ENCODE results near the gene PGPEP1.

The PGPEP1 gene

GRCh38 chr19:18364826-18365528 lies 24.6 kb downstream of the PGPEP1 start:
- Histone ChIP-seq H3K9me3 (ENCODE audit: severe bottlenecking) (no peaks in the 10 kb centered on the region), H3K27ac (0 out of 2 replicates have a peak overlapping the region, but pooled peaks have one; percentile 7), H3K36me3 (peaks cover 14% of the 10 kb centered on the region), H3K4me3 (ENCODE audit: low read depth, low read length) (no peak overlapping the region), H3K27me3 (ENCODE audit: insufficient read depth, low read depth, severe bottlenecking) (no peaks in the 10 kb centered on the region)
- TF ChIP-seq CTCF (IDR thresholded peaks at IDR 0.05; ENCODE audit: low read depth, low read length): no peak
- no peak for DNase-seq

DNA sequence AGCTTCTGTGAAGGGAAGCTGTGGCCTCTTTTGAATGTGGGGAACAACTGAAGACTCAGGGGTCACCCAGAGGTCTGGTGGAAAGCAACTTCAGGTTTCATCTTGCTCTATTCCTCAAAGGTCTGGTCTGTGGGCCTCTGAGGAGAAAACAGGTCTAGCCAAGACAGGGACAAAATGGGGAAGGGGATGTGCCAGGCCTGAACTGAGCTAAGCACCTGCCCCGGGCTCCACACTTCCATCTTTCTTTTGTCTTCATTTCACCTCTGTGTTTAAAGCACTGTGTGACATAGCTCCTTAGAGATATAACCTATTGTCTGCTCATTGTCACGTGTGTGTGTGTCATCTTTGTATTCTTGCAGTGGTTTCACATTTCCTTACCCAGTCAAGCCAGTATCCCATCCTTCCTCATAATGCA lies 25.6 kb downstream of the PGPEP1 start:
- H3K36me3 ChIP-seq: peaks cover 14% of the 10 kb centered on the region
- TF ChIP-seq CTCF (IDR thresholded peaks at IDR 0.05; ENCODE audit: low read depth, low read length): no peak
- no peak overlapping the region for H3K4me3 ChIP-seq (ENCODE audit: low read depth, low read length)
- no peaks in the 10 kb centered on the region for H3K9me3 ChIP-seq (ENCODE audit: severe bottlenecking)
- no peak for DNase-seq
- H3K27ac ChIP-seq: no peak overlapping the region
- H3K27me3 ChIP-seq (ENCODE audit: insufficient read depth, low read depth, severe bottlenecking): no peaks in the 10 kb centered on the region

GRCh38 chr19:18368504-18369222 lies 28.3 kb downstream of the PGPEP1 start:
- no peak for DNase-seq
- no peaks in the 10 kb centered on the region for H3K9me3 ChIP-seq (ENCODE audit: severe bottlenecking)
- H3K27me3 ChIP-seq (ENCODE audit: insufficient read depth, low read depth, severe bottlenecking): no peaks in the 10 kb centered on the region
- TF ChIP-seq CTCF (IDR thresholded peaks at IDR 0.05; ENCODE audit: low read depth, low read length): no peak
- H3K36me3 ChIP-seq: peaks cover 5% of the 10 kb centered on the region; the same call in 1 of the 2 replicates
- no peak overlapping the region for H3K4me3 ChIP-seq (ENCODE audit: low read depth, low read length)
- peak overlapping the region; percentile 49 for H3K27ac ChIP-seq

- H3K36me3 ChIP-seq: no peaks in the 10 kb centered on the region
- H3K27ac ChIP-seq: peak overlapping the region; percentile 64
- TF ChIP-seq CTCF (IDR thresholded peaks at IDR 0.05; ENCODE audit: low read depth, low read length): no peak
- no peak overlapping the region for H3K4me3 ChIP-seq (ENCODE audit: low read depth, low read length)
- H3K9me3 ChIP-seq (ENCODE audit: severe bottlenecking): no peaks in the 10 kb centered on the region
- no peaks in the 10 kb centered on the region for H3K27me3 ChIP-seq (ENCODE audit: insufficient read depth, low read depth, severe bottlenecking)
- no peak for DNase-seq
Measured at GRCh38 chr19:18373407-18373891, 33.1 kb downstream of the PGPEP1 start.

GRCh38 chr19:18373892-18374629 lies 33.7 kb downstream of the PGPEP1 start:
- H3K9me3 ChIP-seq (ENCODE audit: severe bottlenecking): no peaks in the 10 kb centered on the region
- TF ChIP-seq CTCF (IDR thresholded peaks at IDR 0.05; ENCODE audit: low read depth, low read length): no peak
- peak; percentile 73 for DNase-seq
- no peaks in the 10 kb centered on the region for H3K36me3 ChIP-seq
- peak overlapping the region; percentile 64 for H3K27ac ChIP-seq
- no peak overlapping the region for H3K4me3 ChIP-seq (ENCODE audit: low read depth, low read length)
- H3K27me3 ChIP-seq (ENCODE audit: insufficient read depth, low read depth, severe bottlenecking): no peaks in the 10 kb centered on the region
